Kidney glomerular epithelial cell (primary cell): ENCODE data around the gene CAMSAP1.

Source experiments
- DNase-seq: peaks from one replicate; lab custom pipeline; 2025; lab: John Stamatoyannopoulos, UW

CAMSAP1 gene

DNA sequence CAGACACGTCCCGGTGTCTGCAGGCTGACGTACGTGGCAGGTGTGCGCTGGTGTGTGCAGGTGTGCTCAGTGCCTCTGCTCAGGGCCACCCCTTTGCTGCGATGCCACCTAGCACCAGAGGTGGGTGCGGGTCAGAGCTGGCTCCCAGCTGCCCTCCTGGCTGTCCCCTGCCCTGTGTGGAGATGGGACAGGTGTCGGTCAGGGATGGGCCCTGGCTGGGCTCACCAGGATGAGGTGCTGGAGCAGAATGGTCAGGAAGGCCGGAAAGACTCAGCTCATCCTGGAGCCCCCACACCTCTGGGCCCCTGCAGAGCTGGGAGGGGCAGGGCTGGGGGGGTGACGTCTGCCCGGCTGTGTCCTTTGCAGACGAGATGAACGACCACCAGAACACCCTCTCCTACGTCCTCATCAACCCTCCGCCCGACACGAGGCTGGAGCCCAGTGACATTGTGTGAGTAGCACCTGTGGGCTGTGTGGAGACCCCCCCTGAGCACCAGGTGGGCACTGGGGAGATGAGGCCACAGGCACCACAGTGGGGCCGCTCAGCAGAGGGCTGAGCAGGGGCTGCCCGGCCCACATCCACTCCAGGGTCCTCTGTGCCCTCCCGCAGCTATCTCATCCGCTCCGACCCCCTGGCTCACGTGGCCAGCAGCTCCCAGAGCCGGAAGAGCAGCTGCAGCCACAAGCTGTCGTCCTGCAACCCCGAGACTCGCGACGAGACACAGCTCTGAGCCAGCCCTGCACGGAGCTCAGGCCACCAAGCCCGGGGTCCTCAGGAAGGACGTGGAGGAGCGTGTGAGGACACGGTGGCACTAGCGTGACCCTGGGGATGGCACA lies 115.7 kb downstream of the CAMSAP1 start:
- no peak for DNase-seq

DNA sequence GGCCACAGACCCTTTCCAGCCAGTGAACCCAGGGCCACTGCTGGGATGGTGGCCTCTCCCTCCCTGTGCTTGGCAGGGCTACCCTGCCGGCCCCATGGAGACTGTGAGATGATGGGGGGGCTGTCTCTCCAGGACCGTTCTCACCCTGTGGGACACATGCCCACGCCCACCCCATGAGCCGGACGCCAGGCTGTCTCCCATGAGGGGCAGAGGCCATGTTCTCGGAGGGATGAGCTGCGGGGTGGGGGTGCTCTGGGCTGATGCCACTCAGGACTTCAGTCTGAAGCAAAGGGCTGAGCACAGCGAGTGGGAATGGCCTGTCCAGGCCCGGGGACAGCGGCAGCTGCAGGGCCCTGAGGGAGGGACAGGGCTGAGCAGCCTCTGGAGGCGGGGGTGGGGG lies 116.5 kb downstream of the CAMSAP1 start:
- DNase-seq = no peak

DNA sequence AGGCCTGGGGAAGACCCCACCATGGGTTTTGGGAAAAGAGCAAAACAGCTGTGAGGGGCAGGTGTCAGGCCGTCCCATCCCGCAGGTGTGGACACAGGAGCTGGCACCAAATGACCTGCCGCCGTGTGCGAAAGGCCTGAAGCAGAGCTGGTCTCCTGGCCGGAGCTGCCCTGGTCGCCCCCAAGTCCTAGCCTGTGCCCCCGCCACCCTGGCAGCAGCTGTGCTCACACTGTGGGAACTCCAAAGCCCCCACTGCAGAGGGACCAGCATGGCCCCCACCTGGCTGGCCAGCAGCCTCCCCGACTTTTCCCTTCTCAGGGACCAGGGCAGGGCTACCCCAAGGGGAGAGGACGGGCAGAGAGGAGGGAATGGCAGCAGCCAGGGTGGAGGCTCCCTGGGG lies 117.0 kb downstream of the CAMSAP1 start:
- no peak for DNase-seq

DNA sequence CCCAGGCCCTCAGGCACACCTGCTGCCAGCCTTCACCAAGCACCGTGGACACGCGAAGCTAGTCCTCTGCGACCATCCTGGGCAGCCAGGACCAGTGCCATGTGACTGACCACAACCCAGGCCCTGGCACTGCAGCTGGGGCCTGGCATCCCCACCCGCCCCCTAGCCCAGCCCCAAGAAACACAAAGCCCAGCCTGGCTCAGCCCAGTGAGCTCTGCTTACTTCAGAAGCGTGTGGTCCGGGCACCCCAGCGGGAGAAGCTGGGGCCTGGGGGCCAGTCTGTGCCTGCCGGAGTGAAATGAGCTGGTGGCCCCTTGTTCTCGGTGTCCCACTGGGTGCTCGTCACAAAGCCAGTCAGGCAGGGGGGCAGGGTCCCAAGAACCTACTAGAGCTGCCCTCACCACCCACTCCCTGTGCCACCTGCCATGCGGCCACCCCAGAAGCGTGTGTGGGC lies 117.5 kb downstream of the CAMSAP1 start:
- DNase-seq = no peak

DNA sequence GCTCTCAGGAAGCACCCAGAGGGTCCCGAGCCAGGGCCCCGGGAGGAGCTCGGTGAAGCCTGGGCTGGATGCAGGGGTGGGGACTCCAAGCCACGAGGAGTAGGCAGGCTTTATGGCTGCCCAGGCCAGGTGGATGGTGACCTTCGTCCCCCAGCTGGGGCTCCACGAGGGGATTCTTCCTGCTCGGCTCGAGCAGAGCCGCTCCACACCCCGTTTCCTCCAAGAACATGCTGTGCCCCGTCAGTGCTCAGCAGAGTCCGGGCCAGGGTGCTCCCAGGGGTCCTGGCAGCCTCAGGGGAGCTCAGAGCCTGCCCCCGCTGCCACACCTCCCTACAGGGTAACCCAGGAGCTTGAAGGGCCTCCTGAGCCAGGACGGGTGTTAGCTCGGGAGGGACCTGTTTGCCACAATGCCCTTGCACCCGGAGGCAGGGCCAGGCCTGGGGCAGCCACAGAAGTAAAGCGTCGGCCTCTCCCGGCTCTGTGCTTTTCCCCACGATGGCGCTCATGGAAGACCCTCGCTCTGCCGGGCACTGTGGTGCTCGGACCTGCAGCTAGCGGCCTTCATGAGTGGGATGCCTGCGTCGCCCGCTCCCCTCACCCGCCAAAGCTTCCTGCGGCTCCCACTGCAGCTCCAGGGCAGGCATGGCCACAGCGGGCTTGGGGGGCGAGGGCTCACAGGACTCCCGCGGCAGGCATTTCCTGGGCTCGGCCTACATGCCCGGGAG lies 118.6 kb downstream of the CAMSAP1 start:
- DNase-seq = no peak

DNA sequence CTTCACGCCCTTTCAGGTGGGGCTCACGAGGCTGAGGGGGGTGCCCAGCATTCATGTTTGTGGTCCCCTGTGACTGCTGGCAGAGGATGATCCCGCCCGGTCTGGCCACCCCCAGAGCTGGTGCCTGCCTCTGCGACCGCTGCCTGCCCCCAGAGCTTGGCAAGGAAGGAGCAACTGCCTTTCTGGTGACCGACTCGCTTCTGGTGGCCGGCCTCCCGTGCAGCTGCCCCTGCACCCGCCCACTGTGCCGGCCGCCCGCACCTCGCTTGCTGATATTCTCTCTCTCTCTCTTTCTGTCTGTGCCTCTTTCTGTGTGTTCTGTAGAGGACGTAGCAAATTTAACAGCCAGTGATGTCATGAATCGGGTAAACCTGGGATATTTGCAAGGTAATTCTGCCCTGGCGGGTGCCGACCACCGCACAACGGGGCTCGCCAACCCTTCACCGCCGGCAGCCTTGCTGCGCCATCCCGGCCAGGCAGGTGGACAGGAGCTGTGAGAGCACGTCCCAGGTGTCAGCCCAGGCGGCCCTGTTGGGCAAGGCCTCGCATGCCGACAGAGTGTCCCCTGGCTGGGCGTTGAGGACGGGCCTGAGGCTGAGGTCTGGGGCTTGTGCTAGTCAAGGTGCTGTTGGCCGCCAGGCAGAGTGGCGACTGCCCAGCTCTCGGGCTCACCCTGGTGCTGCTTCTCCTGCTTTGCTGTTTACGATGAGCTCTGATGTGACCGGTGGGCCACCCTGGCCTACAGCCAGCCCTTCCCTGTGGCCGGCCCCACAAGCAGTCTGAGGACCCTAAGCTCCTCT lies 119.4 kb downstream of the CAMSAP1 start:
- no peak for DNase-seq

DNA sequence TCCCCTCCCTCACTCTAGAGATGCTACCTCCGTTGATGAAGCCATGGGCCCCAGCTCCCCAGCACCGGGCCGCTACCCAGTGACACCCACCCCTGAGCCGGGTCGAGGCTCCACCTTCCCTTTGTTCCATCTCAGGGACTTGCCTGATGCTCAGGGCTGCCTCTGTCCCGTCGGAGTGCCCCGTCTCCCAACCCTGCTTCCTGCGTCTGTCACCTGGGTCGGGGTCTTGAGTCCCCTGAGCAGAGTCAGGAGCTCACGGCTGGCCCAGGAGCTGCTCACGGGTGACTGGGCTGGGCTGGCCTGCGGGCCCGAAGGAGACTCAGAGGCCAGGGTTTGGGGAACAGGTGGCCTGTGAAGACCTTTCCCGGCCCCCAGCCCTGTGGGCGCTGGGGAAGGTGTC lies 120.0 kb downstream of the CAMSAP1 start:
- DNase-seq = no peak

DNA sequence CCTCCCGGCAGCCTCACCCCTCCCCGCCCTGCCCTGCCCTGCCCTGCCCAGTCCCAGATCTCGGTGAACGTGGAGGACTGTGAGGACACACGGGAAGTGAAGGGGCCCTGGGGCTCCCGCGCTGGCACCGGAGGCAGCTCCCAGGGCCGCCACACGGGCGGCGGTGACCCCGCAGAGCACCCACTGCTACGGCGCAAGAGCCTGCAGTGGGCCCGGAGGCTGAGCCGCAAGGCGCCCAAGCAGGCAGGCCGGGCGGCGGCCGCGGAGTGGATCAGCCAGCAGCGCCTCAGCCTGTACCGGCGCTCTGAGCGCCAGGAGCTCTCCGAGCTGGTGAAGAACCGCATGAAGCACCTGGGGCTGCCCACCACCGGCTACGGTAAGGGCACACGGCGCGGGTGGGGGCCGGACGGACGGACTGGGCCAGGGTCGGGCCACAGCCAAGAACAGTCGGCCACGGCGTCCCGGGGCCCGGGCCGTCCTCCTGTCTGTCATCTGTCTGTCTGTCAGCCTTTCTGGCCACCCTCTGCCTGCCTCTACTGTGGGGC lies 121.1 kb downstream of the CAMSAP1 start:
- no peak for DNase-seq

DNA sequence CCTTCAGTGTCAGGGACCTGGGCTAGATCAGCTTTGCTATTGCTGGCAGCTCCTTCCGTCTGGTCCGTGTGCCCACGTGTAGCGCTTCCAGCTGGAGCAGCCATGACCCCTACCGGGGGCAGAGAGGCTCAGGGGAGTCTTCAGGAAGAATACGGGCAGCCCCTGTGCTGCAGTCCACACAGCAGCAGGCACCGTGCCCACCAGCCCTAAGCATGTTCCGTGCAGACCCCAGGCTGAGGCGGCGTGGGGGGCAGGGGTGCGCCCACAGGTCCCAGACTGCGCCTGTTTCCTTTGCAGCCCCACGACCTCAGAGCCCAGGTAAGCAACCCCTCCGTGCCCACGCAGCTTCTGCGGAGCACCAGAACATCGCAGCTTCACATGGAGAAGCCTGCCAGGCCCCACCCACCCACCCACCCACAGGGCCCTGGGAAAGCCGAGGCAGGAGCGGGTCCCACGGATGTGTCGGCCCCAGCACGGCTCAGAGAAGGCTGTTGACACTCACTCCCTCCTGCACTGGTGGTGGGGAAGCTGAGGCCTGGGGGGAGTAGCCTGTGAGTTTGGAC lies 122.3 kb downstream of the CAMSAP1 start:
- DNase-seq = no peak

DNA sequence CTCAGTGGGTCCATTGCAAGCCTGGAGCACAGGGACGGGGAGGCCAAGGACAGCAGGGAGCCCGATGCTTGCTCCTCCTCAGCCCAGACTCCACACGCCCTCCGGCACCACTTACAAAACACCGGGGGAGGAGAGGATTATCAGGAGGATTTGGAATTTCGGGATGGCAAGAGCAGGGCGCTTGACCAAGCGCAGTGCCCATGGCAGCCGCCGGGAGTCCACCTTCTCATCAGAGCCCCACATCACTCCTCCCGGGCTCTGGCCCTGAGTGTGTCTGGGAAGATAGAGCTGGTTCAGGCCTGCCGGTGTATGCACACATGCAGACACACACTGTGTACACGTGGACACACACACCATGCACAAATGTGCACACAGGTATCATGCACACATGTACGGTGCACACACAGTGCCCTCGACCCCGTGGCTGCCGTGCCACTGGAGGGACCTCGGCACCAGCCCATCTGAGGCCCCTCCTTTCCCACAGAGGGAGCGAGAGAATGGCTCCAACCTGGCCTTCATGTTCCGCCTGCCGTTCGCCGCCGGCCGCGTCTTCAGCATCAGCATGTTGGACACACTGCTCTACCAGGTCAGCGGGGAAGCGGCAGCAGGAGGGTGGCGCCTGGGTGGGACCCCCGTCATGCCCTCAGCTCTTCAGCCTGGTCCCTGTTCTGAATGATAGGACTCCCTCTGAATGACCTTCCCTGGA lies 123.7 kb downstream of the CAMSAP1 start:
- DNase-seq = no peak

DNA sequence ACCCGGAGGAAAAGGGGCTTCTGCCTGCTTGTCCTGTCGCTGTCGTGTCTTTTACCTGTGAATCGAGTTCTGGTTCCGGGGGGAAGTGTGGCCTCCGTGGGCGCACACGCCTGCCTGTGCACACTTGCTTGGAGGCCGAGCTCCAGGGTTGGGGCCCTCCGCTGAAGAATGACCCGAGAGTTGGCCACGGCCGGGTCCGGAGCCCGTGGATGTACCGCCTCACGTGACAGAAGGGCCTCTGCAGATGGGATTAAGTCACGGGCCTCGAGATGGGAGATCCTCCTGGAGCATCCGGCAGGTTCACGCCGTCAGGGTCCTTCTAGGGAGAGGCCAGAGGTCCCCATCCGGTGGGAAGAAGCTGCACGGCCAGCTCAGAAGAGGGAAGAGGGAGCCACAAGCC lies 124.4 kb downstream of the CAMSAP1 start:
- DNase-seq = no peak

DNA sequence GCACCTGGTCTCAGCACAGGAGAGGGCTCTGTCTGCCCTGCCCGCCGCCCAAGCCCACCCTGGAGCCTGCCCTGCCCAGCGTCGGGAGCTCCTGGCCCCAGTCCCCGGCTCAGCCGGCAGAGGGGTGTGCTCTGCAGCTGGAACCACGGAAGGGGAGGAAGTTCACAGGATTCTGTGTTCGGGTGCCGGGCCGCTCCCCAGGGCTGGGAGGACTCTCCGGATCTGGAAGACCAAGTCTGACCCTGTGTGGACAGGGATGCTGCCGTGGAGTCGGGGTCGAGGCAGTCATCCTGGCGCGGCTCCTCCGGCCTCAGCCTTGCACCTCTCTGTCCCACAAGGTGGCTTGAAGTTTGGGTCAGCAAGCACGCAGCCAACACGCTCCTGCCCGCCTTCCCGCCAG lies 126.7 kb downstream of the CAMSAP1 start:
- no peak for DNase-seq

DNA sequence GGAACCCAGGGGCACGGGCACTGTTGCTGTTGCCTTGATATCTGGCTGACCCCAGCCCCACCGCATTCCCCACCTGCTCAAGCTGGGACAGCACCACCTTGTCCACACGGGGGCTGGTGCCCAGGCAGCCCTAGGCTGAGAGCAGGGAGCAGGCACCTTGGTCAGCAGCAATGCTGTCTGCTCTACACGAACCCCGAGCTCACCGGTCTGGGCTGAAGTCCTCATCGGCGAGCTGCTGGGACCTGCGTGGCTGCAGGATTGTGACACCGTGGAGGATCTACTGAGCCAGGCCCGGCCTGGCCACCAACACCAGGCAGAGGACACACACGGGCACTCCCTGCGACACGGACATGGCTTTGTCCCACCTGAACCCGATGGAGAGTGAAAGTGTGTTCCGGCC lies 127.3 kb downstream of the CAMSAP1 start:
- DNase-seq = no peak

DNA sequence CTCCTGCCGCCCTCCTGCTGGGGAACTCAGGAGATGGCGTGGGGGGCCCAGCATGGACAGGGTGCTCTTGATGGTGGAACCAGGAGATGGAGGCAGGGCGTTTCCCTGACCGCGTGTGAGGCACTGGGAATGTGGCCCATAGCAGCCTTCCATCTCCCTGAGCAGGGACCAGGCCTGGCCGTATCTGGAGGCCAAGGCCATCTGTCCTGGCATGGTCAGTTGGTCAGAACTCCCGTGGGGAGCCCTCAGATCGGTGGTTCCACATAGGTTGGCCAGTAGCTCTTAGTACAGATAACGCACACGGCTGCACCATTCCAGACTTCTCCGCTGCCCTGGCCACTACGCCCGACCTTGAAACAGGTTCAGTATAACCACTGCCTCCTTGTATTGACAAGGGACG lies 127.8 kb downstream of the CAMSAP1 start:
- no peak for DNase-seq

DNA sequence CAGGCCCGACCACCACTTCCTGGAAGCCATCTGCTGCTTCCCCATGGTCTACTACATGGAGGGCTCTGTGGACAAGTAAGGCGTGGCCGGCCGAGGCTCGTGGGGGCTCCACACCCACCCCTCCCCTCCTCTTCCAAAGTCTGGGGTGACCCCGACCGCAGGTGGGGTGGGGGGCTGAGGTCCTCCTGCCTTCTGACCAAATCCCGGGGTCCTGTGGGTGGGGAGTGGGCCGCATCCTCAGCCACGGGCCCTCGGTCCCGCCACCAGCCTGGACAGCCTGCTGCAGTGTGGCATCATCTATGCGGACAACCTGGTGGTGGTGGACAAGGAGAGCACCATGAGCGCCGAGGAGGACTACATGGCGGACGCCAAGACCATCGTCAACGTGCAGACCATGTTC lies 128.9 kb downstream of the CAMSAP1 start:
- no peak for DNase-seq

DNA sequence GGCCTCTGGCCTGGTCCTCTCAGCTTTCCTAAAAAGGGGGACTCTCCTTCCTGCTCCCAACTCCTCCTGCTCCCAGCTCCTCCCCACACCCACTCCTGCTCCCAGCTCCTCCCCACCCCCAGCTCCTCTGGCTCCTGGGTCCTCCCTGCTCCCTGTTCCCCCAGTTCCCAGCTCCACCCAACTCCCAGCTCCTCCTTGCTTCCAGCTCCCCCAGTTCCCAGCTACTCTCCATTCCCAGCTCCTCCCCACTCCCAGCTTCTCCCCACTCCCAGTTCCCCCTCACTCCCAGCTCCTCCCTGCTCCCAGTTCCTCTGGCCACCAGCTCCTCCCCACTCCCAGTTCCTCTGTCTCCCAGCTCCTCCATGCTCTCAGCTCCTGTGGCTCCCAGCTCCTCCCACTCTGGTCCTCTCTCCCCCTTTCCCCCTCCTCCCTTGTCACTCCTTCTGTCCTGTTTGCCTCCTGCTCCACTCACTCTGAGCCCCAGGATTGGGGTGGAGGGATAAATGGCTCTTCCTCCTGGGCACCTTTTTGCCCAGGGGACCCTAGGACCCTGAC lies 129.6 kb downstream of the CAMSAP1 start:
- DNase-seq = no peak

DNA sequence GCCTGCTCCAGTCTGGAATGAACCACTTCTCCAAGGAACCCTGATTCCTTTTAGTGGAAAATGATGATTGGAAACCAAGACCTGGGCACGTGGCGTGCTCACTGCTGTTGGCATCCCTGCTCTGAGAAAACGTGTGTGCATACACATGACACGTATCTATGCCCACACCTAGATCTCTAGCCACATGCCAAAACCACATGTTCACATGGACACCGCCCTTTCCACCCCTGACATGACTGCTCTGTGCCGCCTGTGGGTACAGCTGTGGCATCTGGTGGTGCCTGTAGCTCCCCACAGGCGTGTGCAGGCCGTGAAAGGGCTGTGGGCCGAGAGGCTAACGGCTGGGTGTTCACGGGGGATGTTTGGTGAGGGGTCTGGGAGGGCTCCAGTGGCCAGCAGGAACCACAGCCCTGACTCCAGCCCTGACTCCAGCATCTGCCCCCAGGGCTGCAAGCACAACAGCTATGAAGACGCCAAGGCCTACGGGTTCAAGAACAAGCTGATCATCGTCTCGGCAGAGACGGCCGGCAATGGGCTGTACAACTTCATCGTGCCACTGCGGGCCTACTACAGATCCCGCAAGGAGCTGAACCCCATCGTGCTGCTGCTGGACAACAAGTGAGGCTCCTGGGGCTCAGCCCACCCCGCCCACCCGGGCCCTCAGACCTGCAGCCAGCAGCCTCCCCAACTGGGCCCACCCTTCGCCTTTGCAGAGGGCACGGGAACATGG lies 130.3 kb downstream of the CAMSAP1 start:
- DNase-seq = no peak

DNA sequence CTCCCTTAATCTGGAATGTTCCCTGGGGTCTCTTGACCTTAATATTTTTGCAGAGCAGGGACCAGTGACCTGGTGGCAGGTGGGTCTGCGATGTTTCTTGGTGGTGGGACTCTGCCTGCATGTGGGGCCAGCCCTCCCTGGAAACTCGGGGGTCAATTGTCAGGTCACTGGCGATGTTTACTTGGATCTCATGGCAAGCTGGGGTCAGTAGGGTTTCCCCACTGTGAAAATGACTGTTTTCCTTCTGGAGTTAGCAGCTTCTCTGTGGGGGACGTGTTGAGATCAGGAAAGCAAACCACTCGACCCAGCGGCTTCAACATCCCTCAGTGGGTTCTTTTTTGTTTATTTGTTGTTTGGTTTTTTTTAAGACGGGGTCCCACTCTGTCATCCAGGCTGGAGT lies 131.4 kb downstream of the CAMSAP1 start:
- DNase-seq = no peak

DNA sequence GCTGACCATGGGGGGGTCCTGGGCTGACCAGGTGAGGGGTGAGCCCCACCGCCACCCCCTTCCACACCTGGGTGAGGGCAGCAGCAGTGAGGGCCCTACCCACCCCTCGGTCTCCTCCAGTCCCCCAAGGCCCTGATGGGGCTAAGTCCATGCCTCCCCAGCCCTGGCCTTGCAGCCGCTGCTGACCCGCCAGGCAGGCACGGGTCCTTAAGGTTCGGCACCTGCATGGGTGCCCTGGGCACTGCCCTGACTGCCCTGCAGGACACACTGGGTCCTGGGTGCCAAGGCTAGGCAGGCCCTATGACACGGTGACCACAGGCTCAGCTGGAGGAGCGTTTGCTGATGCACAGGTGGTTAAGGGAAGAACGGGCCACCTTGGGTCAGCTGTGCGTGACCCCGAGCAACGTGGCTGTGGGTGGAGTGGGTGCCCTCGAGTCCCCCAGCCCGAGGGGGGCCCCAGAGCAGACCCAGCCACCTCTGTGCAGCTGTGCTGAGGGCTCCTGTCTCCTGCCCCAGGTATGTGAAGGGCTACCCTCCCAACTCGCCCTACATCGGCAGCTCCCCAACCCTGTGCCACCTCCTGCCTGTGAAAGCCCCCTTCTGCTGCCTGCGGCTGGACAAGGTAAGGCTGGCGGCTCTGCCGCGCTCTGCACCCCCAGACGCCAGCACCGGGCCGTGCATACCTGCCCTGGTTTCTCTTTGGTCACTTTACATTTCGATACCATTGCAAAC lies 132.4 kb downstream of the CAMSAP1 start:
- no peak for DNase-seq
